HG02943 (cell line): ENCODE results near the gene RNF212.
"Not testable (repeated sequence)": the region's sequence is repeated elsewhere in the genome, so short reads cannot be mapped to it uniquely, and the experiment has no call there.

ENCODE experiments used
- ATAC-seq: cut with Tn5 transposase; IDR thresholded peaks from one replicate; pipeline ENCODE4 v1.9.1; 2021; ENCODE audit warnings: mild to moderate bottlenecking, low read depth, moderate library complexity; ENCODE audit not compliant: unreplicated experiment

Gene RNF212, protein sequence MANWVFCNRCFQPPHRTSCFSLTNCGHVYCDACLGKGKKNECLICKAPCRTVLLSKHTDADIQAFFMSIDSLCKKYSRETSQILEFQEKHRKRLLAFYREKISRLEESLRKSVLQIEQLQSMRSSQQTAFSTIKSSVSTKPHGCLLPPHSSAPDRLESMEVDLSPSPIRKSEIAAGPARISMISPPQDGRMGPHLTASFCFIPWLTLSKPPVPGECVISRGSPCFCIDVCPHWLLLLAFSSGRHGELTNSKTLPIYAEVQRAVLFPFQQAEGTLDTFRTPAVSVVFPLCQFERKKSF

DNA sequence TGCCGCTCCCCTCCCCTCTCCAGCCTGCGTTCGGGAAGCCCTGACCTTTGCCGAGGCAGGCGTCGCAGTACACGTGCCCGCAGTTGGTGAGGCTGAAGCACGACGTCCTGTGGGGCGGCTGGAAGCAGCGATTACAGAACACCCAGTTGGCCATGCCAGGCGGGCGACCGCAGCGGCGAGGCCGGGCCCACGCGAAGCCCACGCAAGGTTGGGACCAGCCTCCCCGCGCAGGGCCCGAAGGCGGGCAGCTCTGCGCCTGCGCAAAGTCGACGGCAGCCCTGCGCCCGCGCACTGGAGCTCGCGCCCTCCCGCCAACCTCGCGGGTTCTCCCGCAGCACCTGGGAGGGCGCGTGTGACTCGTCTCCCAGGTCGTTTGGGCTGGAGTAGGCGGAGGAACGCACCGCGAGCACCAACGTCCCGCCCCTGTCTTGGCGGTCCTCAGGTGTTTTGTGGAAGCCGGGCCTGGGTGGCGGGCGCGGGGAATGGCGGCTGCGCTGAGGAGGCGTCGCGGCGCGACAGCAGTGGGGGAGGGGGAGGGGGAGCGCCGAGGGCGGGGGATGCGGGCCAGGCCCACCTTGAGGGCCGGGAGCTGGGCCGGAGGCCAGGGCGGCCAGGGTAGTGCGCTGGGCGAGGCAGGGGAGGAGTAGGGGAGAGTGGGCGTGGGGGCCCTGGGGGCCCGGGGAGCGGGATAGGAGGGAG is at the start of gene RNF212:
TSS of gene RNF212 (minus strand) at position 254 of the 699 bp plus-strand sequence. CDS start at position 154, 100 bp downstream.
- no peak for ATAC-seq

DNA sequence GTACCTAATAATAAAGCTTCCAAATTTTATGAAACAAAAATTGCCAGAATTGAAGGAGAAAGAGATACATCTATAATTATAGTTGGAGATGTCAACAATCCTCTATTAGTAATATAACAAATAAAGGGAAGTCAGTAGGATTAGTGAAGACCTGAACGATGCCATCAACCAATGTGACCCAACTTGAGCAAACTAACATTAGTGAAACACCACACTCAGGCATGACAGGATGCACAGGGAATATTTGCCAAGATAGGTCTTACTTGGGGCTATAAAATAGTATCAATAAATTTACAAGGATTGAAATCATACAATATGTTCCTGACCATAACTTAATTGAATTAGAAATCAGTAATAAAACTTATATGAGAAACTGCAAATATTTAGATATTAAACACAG is 47.0 kb upstream of the RNF212 start:
- ATAC-seq = no peak

DNA sequence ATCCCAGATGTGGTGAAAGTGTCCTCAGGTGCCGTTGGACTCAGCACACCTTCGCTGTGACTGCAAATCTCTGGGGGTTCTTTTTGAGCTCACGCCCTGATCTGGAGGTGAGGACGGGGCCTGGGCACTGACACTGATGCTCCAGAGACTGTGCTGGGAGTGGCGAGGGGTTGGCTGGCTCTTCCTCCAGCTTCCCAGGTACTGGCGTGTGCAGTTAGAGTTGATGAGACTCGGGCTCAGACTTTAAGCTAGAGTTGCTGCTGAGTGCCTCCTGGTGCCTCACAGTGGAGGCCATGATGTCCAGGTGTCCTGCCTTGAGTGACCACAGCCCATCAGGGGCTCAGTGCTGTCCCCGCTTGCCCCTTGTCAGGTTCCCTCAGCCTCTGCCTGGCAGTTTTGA is 42.7 kb upstream of the RNF212 start:
- no peak for ATAC-seq

DNA sequence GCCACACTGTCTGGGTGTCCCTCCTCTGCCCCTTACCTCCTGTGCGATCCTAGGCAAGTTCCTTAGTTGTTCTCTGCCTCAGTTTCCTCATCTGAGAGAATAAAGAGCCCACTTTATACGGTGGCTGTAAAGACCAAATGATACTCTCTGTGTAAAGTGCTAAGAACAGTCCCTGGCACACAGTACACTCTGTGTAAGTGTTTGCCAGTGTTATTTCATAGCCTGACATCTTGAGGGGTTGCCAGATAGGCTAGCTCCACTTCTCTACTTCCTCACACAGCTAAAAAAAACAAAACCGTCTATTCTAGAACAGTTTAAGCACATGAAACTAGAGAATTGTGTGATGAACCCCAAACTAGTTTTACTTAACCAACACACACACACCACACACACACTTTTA is 42.0 kb upstream of the RNF212 start:
- ATAC-seq = no peak

DNA sequence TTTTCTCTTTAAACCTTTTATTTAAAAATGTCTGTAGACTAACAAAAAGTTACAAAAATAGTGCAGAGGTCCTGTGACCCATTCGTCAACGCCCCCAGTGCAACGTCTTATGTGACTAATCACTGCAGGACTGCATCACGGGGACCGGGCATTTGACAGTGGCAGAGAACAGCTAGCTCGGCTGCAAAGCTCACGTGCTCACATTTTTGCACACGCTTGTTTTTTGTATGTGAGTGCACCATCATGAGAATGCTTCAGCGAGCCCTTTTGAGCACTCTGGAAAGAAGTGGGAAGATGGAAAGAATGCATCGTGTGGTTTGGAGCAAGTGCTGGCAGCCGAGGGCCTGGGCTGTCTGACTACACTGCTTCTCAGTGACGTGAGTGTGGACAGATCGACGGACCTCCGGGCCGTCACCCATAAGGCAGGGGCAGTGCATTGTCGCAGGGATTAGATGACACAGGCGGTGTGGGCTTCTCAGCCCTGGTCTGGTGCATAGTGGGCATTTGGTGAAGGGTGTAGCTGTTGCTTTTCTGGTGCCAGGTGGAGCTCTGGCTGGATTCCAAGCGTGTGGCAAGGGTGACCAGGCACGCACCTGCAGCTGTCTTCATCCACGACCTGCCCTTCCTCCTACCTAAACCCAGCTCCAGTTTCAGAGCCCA is 41.3 kb upstream of the RNF212 start:
- no peak for ATAC-seq

DNA sequence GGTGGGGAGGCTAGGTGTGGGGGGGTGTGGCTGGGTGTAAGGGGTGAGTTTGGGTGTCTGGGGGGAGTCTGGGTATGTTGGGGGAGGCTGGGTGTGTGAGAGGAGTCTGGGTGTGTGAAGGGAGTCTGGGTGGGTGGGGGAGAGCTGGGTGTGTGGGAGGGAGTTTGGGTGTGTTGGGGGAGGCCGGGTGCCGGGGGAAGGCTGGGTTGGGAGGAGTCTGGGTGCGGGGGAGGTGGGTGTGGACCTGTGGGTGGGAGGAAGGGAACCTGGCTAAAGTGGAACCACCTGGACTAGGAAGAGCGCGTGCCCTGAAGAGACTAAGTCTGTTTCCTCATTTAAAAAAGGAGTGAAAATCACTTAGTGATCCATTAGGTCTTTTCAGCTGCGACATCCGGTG is 40.8 kb upstream of the RNF212 start:
- ATAC-seq = no peak

DNA sequence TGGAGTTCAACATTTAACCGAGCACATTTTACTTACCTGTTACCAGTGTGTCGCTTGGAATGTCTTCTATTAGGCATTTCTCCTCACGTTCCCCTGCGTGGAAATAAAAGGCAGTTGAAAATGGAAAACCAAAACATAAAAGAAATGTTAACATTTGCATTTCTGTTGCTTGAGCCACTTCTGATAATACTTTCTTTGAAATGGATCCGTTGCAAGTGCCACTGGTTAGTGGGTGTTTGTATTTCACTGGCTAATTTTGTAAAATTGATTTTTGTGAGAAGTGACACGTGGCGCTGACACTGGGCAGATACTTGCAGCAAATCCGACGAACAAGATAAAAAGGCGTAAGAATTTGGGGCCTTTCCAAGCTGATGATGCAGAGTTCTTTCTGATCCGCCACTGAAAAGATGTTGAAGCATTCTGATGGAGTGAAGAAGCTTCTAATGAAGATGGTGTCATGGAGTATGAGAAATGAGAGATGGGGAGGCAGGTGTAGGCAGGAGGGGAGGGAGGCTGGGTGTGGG is 40.3 kb upstream of the RNF212 start:
- ATAC-seq = no peak

DNA sequence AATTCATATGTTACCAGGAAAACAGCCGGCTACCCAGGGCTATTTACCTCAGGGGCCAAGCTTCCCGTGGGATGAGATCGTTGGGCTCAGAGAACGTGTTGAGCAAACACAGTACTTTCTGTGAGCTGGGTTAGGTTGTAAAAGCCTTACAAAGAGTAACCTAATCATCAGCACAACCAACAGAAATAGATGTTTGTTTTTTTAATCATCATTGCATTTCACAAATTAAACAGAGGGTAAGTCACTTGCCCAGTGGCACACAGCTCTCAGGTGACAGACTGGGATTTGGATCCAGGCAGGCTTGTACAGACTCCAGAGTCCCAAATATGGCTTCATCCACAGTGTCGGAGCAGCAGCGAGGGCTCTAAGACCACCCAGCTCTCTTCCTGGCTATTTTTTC is 38.9 kb upstream of the RNF212 start:
- ATAC-seq = no peak

GRCh38 chr4:1151541-1151940 is 38.2 kb upstream of the RNF212 start:
- no peak for ATAC-seq

GRCh38 chr4:1150875-1151274 is 37.5 kb upstream of the RNF212 start:
- ATAC-seq = no peak

DNA sequence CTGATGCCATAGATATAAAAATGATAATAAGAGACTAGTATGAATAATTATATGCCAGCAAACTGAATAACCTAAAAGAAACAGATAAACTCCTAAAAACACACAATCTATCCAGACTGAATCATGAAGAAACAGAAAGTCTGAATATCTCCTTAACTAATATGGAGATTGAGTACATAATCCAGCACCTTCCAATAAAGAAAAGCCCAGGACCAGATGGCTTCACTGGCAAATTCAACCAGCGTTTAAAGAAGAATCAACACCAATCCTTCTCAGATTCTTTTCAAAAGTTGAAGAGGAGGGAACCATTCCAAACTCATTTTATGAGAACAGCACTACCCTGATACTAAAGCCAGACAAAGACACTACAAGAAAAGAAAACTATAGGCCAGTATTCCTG is 26.5 kb upstream of the RNF212 start:
- ATAC-seq = no peak

GRCh38 chr4:1137850-1138249 is 24.5 kb upstream of the RNF212 start:
- ATAC-seq = no peak

- ATAC-seq = no peak
These were observed 23.9 kb upstream of the RNF212 start for GRCh38 chr4:1137063-1137776.

GRCh38 chr4:1136048-1136447 is 22.7 kb upstream of the RNF212 start:
- no peak for ATAC-seq

DNA sequence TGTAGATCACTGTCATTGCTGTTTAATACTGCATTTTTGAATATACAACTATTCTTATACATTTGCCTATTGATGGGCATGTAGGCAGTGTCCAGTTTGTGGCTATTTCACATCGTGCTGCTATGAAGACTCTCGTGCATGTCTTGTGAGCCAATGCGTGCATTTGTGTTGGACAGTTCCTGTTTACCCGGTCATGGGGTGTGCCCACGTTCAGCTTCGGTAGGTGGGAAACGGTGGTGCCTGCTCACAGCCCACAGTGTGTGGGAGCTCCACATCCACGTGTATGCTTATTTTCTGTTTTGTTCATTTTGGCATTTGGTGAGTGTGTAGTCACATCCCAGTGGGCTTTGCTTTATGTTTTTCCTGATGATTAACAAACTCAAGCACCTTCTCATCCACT is 19.7 kb upstream of the RNF212 start:
- no peak for ATAC-seq

GRCh38 chr4:1130316-1131186 is 17.2 kb upstream of the RNF212 start:
- peak; percentile 69 for ATAC-seq

GRCh38 chr4:1126506-1126905 is 13.1 kb upstream of the RNF212 start:
- no peak for ATAC-seq

- not testable (repeated sequence) for ATAC-seq
These were observed 12.1 kb upstream of the RNF212 start for GRCh38 chr4:1125466-1125865.

- ATAC-seq = no peak
These were observed 11.5 kb upstream of the RNF212 start for GRCh38 chr4:1124818-1125217.

DNA sequence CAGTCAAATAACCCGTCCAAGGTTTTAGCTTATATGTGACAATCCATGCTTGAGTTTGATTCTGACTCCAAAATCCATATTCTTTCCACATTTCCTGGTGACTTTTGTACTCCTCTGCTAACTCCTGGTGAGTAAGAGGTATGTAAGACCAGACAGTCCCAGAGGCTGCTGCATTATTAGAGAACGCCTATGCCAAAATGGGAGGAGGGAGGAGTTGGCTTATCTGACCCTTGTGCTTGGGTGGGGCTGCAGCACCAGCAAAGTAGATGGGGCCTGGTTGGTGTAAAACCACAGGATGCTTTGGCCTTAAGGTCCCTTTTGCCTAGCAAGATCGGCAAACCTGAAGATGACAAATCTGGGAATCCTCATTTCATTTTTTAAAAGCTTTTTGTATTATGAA is 9.1 kb upstream of the RNF212 start:
- no peak for ATAC-seq
